Measurements from ENCODE around the gene AKAP6. TPM values are rescaled to one million over a fixed set of nuclear protein-coding genes. Genes with fewer than 3 reads are reported as not detected.
A peak's percentile ranks its signal among the peaks of the same experiment; 100 is the strongest.

The AKAP6 gene
- total RNA-seq, 1 donor from 2014 or later = 249 TPM

DNA sequence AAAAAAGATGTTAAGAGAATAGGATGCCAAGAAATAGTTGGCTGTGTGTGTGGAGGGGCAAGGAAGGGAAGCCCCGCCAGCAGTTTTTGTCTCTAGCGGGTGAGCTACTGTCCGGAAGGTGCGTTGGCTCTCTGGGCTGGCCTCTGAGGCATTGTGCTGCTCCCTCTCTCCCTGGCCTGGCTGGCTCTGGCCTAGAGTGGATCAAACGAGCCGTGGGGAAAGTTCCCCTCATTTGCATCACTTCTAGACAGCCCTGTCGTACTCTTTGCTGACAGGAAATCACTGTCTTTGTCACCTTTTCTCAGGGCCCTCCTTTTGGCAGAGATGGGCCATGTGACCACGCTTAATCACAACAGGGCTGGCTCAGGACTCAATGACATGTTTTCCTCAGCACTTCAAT, 373.5 kb downstream of the AKAP6 start:
- intact Hi-C loops (cut with DNase I) = loop anchor here (10.0 kb wide), 1 partner anchor 232 kb away; the partner anchor contains the start of gene NPAS3
- peak; percentile 77 for DNase-seq (ENCODE audit: low spot score)

DNA sequence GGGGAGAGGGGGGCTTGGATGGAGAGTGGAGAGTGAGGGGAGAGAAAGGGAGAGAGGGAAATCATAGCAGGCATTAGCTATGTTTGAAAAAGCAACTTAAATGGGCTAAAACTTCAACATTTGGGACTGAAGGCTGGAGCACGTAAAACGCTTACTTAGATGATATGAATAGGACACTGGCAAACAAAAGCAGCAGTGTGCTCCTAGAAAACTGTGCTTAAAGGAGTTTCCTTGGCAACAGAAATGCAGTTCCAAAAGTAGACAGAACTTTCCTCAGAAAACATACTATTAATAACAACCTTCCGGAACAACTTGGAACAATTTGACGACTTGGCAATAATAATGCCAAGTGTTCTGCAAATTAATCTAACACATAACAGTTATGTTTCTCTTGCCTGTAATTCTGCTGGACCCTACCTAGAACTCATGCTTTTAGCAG, 374.1 kb downstream of the AKAP6 start:
- no peak for DNase-seq (ENCODE audit: low spot score)

DNA sequence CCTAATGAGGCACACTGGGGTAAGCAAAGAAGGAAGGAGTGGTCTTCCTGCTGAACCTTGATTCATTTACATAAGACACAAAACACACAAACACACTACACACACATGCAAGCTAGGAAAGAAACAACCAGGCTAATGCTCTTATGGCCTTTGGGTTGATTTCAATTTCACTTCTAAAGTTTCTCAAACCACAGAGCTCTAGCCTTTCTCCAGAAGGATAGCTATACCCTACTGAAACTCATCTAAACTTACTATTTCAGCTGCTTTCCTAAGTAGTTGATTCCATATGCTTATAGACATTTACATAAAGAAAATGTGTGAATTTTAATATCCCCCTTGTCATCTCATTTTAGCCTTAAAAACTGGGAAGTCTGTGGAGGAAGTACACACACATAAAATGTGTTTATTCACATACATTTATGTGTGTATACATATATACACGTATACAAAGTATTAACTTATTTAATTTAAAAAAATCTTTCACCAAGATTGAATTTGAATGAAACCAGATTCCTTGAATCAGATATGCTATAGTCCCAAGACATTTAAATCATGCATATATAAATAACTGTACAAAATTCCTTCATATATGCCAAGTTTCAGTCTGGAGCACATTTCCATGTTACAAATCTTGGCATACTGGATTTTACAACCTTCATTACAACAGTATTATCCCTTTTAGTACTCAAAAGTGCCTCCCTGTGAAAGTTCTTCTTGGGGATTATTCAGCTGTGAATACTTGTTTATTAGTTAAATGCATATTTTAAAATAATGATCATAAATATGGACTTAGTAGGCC, 377.8 kb downstream of the AKAP6 start:
- DNase-seq (ENCODE audit: low spot score) = no peak
- intact Hi-C loops (cut with DNase I) = loop anchor here (10.0 kb wide), 1 partner anchor 228 kb away; the partner anchor contains the start of gene NPAS3

More for the DNA sequence above, 374.1 kb downstream of the AKAP6 start:
- intact Hi-C loops (cut with DNase I) = loop anchor here (10.0 kb wide), 1 partner anchor 232 kb away; the partner anchor contains the start of gene NPAS3

DNA sequence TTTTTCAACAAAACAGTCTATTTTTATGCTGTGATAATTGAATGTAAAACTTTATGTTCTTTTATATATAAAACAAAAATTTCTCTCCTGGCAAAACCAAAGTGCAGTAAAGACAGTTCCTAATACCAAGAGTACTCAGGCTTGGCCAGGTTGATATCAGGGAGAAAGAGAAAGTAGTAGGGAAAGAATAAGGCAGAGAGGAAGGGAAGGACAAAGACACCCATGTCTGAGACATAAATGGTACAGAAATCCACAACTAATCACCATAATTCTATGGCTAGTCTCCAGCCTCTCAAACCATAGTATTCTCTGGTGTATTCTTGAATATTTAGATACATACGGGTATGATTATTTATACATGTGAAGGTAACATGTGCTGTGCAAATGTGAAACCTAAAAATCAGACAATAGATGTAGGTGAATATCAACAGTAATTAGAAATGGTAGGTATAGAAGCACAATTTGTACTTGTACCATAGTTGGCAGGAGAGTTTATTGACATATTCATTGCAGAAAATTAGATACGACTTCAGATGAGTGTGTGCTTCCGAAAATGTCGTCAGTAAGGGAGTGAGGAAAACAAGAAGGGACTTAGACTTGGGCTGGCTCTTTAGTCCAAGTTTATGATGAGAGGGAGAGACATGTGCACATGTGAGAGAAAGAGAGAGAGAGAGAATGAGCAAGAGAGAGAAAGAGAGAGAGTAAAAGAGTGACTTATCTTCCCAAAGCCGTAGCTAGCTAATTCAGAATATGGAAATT, 378.8 kb downstream of the AKAP6 start:
- intact Hi-C loops (cut with DNase I) = loop anchor here (10.0 kb wide), 1 partner anchor 227 kb away; the partner anchor contains the start of gene NPAS3

DNA sequence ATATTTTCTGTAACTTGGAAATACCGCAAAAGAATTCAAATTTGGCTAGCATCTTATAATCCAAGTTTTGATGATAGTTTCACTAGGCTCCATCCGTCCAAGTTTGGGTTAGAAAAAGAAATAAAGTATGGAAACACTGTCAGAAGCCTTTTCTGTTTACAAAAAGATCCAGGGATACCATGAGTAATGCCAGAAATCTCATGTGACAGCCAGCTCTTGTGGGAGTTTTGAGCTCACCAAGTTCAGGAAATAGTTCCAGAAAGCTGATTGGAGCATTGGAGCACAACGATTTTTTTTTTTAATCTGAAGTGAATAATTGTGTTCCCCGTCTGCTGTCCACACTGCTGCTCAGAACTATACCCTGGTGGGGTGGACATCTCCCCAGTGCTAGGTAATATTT, 379.9 kb downstream of the AKAP6 start:
- intact Hi-C loops (cut with DNase I) = loop anchor here (10.0 kb wide), 1 partner anchor 226 kb away; the partner anchor contains the start of gene NPAS3
- no peak for DNase-seq (ENCODE audit: low spot score)

More for the DNA sequence above, 378.8 kb downstream of the AKAP6 start:
- DNase-seq (ENCODE audit: low spot score) = no peak

DNA sequence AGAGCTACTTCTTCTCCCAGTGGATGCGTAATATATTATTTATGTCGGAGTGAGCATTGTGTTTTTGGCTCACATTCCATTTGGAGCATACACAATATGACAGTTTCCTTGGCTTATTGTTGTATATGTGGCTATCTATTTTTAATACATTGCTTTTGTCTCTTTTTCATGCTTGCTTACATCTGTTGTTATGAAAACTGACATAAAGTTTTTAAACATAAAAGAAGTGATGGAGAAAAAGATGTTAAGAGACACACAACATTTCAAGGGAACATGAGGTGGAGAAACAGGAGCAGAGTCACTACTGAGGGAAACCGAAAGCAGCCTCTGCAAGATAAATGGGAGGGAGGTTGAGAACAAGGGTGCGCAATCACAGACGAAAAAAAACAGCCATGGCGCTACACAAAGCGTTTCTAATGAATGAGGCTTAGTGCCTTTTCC, 381.2 kb downstream of the AKAP6 start:
- intact Hi-C loops (cut with DNase I) = loop anchor here (5.0 kb wide), 1 partner anchor 117 kb away; no protein-coding TSS in a partner anchor
- no peak for DNase-seq (ENCODE audit: low spot score)

DNA sequence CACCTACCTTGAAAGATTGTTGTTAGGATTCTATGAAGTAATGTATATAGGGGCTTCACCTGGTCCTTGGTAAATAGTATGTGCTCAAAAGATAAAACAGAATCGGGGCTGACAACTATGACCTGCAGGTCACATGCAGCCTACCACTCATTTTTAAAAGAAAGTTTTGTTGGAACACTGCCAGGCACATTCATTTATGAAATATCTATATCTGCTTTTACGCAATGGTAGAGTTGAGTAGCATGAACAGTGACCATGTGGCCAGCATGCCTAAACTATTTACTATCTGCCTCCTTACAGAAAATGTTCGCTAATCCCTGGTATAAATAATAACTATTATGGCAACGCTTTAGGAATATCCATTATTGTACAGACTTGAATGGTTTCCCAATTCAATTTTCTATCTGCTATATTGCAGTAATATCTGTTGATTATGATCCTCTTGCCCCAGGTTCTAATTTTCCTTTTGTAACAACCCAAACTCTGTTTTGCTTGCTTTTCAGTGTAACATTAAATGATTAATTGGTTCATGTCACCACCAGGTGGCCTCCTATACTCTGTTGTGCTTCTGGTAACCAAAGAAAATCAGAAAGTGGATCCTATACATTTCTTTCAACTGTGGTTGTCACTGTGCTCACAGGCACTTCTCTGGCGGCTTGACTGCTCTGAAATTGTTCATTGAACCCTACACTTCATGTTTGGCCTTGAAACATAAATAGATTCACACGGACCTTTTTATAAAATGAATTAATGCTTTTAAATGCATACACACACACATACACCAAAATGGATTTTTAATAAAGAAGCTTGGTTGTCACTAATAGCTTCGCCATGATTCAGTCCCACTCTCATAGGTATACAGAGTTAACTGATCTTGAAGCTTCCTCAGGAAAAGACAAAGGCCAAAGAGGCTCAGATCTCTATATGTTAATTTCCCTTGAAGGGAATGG, 381.9 kb downstream of the AKAP6 start:
- intact Hi-C loops (cut with DNase I) = loop anchor here (5.0 kb wide), 1 partner anchor 116 kb away; no protein-coding TSS in a partner anchor
- no peak for DNase-seq (ENCODE audit: low spot score)

DNA sequence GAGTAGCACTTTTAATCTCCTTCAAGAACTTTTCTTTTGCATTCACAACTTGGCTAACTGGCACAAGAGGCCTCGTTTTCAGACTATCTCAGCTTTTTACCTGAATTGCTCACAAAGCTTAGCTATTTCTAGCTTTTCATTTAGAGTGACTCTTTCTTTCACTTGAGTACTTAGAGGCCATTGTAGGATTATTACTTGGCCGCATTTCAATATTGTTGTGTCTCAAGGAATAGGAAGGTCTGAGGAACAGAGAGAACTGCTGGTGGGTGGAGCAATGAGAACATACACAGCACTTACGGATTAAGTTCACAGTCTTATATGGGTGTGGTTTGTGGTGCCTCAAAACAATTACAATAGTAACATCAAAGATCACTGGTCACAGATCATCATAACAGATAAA, 384.8 kb downstream of the AKAP6 start:
- intact Hi-C loops (cut with DNase I) = loop anchor here (5.0 kb wide), 1 partner anchor 113 kb away; no protein-coding TSS in a partner anchor

DNA sequence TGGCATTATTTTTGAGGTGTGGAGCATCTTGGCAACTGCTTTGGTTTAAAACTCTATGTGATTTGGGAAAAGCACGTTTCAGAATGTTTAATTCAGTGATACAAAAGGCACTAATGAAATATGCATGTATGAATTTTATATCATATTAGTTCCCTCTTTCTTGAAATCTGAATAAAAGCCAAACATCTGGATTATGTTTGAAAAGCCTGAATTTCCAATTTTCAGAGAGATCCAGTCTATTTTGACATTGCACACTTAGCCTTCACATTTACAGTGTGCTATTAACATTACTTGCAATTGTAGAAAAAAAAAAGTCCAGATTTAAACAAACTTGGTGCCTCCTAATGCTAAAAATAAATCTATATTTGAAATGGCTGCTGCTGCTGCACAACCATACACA, 390.5 kb downstream of the AKAP6 start:
- DNase-seq (ENCODE audit: low spot score) = no peak
- intact Hi-C loops (cut with DNase I) = no loop called here

More for the DNA sequence above, 384.8 kb downstream of the AKAP6 start:
- DNase-seq (ENCODE audit: low spot score) = no peak

DNA sequence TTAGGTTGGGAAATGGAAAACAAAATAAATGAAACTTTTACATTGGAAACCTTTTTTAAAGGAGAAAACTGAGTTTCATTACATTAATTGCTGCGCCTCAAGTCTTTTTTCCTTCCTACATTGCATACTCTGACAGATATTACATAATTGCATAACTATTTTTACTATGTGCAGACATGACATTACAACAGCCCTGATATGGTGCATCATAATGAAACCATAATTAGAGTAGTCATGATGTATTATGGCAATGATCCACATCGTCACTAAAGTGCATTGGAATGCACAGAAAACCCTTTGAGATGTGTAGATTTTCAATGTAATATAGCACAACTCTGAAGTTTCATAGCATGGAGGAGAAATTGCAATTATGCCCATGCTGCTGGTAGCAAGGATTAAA, 391.8 kb downstream of the AKAP6 start:
- no peak for DNase-seq (ENCODE audit: low spot score)
- intact Hi-C loops (cut with DNase I) = no loop called here

DNA sequence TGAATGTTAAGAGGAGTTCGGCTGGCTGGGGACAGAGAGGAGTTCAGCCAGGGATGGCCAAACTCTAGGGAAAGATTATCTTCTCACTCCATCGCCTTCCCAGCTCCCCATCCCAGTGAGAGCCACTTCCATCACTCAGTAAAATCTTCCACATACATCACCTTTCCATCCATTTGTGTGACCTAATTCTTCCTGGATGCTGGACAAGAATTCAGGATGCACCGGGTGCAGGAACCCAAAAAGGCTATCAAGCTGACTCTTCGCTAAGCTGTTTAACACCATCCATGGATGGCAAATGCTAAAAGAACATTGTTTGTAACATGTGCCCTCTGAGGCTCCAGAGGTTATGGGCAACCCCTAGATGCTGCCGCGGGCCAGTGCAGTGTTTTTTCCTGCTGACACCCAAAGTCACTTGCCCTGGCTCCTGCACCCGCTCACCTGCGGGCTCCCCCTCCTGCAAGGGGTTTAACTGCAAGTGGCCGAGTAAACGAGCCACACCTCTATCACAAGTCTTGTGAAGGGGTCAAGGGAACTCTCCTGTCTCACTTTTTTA, 393.6 kb downstream of the AKAP6 start:
- no peak for DNase-seq (ENCODE audit: low spot score)

DNA sequence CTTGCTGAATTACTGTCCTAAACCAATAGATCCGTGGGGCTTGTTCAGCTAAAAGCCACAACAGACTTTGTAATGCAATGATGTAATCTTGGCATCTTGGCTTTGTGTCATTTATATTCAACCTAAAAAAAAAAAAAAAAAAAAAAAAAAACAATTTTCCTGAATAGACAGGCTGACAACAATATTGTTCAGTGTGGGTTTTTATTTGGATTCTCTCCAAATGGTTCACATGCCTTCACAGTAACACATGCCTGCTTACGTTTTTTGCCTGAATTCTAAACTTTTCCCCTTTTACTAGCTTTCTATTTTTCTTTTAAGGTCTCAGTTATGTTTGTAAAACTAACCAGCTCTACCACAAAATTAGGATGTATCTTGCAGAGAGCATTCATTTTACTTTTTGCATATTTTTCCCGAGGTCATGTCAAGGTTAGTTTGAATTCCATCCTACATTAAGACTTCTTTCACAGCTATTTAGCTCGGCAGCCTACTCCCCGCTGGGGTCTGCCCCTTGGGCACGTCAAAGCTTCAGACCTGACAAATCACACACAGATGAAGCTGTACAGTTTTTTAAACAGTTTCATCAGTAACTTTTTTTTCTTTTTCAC, 395.9 kb downstream of the AKAP6 start:
- no peak for DNase-seq (ENCODE audit: low spot score)
- intact Hi-C loops (cut with DNase I) = no loop called here

More for the DNA sequence above, 393.6 kb downstream of the AKAP6 start:
- intact Hi-C loops (cut with DNase I) = no loop called here

DNA sequence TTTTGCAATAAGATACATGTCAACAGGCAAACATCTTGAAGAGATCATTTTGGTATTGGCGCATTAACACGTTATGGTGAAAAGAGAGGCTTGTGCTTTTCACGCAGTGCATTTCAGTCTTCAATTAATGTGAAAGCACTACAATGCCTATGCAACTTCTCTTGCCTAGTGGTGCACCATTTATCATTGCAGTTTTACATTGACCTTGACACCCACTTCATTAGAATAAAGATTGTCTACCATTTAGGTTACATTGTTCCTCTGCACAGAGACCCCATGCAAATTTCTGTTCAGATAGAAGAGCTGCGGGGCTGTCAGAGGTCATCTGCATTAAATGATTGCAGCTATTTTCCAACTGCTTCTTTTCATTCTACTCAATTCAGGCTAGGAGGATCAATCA, 397.4 kb downstream of the AKAP6 start:
- intact Hi-C loops (cut with DNase I) = no loop called here
- DNase-seq (ENCODE audit: low spot score) = no peak

DNA sequence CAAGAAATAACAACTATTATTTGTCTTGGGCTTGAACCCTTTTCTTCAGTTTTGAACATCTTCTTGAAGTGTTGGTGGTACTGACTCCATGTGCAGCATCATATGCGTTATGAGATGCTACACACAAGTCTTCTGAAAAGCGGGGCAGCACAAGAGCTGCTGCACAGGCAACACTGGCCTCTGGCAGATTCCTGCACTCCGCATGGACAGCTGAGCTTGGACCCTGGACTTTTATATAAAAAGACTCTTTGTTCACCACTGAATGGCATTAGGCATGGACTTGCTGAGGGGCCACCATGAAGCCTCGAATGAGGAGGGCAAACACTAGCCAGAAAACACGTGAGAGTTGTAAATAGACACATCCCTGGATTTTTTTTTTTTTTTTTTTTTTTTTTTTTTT, 398.7 kb downstream of the AKAP6 start:
- intact Hi-C loops (cut with DNase I) = no loop called here
- DNase-seq (ENCODE audit: low spot score) = no peak

DNA sequence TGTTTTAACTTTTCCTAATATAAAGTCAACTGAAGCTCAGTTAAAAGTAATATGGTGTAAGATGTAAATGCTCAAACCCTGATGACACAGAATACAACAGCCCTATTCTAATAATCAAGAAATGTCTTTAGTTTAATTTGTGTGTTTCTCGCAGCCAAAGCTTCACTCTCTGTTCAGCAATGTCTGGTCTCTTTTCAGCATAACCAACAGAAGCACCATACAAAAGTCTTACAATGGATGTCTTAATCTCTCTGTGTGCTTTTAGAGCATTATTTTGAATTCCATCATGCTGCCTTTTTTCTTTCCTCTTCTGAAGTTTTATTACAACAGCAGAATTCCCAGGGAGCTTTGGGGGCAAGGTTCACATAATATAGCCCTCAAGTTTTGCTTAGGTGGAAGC, 399.4 kb downstream of the AKAP6 start:
- intact Hi-C loops (cut with DNase I) = no loop called here
- DNase-seq (ENCODE audit: low spot score) = no peak

DNA sequence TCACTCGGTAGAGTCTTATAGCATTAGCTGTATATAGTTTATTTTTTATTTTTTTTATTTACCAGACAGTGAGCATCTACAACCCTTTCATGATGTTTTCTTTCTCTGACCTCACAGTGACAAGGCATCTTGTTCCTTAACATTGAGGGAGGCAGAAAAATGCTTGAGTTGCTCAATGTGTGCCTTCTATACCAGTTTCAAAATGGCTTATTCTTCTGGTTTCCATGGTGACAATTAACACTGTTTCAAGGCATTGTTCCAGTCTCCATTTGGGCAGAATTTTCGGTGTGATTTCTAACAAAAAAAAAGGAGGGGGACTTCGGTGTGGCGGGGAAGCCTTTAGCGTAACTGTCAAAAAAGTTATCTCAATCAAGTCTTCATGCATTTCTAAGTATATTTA, 399.9 kb downstream of the AKAP6 start:
- no peak for DNase-seq (ENCODE audit: low spot score)
- intact Hi-C loops (cut with DNase I) = no loop called here

DNA sequence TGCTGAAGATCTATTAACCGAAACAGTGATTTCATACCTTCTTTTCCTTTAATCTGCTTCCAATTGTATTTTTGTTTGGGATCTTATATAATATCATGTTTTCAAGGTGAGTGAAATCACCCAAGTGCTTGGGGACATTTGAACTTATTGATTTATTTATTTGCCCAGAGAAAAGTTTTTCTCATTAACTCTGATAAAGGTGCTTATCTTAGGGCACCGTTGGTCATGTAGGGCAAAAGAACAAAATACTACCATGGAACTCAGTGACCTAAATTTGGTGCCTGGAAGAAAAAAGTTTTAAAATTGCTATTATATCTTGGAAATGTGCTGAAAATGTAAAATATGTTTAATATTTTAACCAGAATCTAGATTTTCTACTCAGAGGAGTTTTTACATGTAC, 402.2 kb downstream of the AKAP6 start:
- intact Hi-C loops (cut with DNase I) = no loop called here
- no peak for DNase-seq (ENCODE audit: low spot score)

DNA sequence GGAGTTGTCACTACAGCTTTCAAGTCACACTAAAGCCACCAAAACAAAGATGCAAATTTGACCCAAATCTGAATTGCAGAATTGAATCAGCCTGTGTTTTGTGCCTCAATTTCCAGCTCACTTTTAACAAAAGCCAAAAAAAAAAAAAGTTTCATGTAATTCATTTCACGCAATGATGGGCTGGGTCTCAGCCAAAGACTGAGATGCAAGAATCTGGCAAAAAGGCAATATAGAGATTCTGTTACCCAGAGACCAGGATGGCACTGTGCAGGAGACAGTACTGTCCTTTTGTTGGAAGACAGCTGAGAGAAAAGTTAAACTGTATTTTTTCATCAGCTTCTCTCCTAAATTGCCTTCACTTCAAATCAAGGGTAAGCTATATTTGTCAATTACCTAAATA, 403.9 kb downstream of the AKAP6 start:
- DNase-seq (ENCODE audit: low spot score) = no peak
- intact Hi-C loops (cut with DNase I) = no loop called here
